ENCODE measurements around the gene PRLHR.
A peak's percentile ranks its signal among the peaks of the same experiment; 100 is the strongest.

PRLHR gene

DNA sequence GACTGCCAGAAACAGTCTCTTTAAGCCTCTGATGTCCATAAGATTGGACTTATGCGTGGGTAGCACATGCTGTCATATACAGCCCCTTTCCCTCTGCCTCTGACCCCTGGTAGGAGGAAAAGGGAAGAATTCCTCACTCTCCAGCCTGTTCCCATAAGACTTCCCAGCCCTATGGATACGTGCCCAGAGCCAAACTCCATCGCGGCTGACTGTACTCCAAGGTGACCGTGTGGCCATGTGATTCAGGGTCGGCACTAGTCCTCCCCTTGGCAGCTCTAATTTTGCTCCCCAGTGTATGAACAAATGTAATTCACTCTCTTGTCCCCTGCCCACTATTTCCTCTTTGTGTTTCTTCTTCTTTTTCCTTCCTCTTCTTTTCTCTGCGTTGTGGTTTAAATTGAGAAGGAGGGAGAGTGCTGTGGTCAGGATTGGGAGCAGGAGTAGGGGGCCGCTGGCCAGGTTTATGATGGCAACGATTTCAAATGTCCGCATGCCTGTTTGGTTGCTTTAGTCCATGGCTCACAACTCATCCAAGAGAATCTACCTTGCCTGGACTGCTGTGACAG, 43.8 kb downstream of the PRLHR start:
- no peak for DNase-seq

DNA sequence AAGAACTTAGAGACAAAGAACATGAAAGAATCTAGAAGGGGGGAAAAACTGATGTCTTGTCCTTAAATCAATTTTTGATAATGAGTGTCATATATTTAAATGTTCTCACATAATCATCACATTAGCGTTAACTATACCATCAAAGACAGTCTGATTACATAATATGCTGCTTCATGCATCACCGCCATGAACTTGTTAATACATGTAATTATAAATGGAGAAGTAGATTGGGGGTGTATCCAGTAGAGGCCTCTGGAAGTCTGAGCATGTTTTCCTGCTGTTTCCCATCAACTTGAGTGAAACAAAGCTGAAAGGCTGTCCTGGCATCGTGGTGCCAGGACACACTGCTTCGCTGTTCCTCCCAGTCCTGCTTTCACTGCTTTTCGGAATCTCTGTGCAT, 48.2 kb downstream of the PRLHR start:
- DNase-seq, result no peak

DNA sequence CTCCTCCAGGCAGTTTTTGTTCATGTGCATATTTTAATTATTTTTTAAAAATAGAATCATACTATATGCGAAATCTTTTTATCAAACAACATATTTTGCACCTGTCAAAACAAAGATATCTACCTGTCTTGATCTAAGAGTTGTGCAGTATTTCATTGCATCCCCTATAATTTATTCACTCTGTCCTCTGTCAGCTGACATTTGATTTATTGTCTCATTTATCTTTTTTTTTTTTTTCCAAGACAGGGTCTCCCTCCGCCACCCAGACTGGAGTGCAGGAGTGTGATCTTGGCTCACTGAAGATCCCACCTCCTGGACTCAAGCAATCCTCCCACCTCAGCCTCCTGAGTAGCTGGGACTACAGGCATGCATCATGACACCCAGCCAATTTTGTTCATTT, 49.0 kb downstream of the PRLHR start:
- no peak for DNase-seq

DNA sequence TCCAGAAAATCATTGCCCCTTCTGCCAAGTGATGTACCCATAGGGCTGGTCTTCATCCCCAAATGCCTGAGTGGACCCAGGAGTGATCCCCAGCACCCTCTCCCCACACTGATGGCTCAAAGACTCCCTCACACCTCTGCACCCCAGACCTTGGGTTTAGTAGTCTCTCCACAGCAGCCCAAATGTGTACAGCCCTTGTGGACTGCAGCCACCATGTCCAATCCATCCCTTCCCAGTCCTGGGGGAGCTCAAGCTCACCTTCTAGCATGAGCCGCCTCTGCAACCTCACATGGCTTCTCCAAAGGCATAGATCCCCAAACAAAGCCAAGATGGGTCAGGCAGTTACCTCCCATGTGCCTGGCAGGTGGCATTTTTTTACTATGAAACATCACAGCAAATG, 50.1 kb downstream of the PRLHR start:
- DNase-seq, result no peak

DNA sequence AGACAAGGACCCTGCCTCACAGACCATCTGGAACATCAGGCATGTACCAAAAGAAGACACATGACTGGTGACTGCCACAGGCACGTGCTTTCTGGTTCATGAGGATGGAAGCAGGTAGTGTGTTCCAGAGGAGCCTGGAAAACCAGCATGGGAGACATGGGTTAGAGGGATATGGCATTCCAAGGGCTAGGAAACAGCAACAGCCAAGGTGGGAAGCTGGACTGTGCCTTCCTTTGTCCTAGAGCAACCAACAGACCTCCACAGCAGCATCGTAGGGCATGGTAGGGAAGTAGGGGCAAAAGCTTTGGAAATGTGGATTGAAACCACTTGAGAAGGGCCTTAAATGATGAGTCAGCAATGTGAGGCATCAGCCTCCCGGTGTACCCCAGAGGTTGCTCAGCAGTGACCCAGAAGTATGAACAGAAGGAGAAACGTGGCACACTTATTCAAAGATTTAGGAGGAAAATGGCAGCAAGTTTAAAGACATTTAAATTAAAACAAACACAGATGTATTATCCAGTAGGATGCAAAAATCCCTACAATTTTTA, 51.0 kb downstream of the PRLHR start:
- DNase-seq, result no peak

DNA sequence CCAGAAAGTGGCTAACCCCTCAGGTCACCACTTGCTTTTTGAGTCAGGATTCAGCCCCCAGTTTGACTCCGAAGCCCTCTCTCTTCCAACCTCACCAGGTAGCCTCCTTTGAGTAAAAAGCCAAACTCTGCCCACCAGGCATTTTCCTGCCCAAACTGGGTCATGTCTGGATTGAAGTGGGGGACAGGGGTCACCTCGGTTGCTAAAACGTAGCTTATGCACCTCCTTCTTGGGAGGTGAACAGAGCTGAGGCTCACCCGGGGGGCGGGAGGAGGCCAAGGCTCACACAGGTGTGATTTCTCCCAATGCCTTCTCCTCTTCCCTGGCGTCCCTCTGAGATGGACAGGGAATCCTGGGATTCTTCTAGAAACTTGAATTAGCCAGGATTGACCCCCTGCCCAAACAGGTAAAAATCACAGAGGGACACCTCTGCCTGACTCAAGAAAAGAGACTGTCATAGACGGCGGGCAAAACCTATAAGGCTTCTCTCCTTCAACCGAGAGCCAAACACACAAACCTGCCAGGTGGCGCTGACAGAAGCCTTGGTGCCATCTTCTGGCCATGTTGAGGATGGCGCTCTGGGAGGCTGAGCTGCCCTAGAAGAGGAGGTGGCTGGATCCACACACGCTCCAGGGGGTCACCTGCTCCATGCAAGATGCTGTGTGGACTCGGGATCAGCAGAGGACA, 51.6 kb downstream of the PRLHR start:
- DNase-seq, result peak; percentile 57

DNA sequence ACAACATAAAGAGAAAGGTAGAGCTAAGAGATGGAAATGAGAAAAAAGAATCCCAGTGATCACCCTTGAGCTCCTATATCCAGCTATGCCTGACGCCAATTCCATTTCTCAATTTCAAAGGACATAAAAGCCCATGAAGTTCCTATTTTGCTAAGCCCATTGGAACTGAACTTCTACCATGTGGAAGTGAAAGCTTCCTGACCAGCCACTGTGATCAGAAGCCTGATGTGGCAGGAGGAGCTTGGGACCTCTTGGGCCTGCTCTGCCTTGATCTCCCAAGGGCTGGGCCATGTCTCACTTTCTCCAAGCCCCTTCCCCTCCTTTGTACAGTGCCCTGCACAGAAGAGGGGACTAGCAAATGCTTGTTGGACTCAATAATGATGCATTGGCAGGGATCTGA, 52.7 kb downstream of the PRLHR start:
- no peak for DNase-seq

DNA sequence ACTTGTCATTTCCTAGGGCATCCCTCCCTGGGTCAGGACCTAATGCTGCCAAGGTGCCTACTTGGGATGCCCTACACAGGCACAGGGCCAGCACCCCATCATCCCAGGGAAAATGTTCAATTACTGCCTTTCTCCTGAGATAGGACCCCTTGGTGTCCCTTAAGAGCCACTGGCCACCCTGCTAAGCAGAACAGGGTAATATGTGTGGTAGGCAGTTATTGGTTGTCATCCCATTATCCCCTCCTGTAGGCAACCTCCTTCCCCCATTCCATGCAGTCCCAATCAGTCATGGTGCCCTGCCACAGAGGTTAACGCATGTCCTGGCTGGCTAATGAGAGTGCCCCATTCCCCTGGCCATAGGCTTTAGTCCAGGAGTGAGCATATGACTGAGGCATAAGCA, 53.2 kb downstream of the PRLHR start:
- no peak for DNase-seq

DNA sequence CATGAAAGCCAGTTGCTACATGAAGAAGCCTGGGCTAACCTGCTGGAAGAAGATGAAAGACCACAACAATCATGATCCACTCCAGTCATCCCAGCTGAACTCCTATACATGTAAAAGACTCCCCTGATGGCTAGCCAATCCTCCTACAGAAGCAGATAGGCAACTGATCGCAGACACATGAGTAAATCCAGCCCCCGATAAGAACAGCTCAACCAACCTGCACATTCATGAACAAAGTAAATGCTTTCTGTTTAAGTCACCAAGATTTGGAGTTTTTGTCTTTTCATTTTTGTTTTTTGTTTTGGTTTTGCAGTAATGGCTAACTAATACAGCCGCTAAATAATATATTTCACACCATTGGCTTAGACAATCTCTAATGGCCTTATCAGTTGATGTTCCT, 53.7 kb downstream of the PRLHR start:
- DNase-seq, result no peak
